Liver (tissue), 9 donors: ENCODE results near the gene PSMG4. TPM values are rescaled to one million over a fixed set of nuclear protein-coding genes. Genes with fewer than 3 reads are reported as not detected.

Experiments
- DNase-seq: peaks from one replicate; pipeline ENCODE4 v3.0.0-alpha.2; 2017; ENCODE audit warnings: low spot score
- H3K27ac ChIP-seq, 2 donors: one replicate each; pipeline ENCODE4 v1.7.0; 2013; ENCODE audit warnings: inconsistent platforms in 2 of 2, low read length in 2 of 2, control low read depth in 1 of 2, low read depth in 1 of 2, mild to moderate bottlenecking in 1 of 2
- H3K27me3 ChIP-seq, 4 donors: one replicate each; pipeline versions ENCODE4 v1.6.1 to v1.7.0; 2013; ENCODE audit warnings: low read length in 3 of 4, inconsistent platforms in 1 of 4, mild to moderate bottlenecking in 1 of 4, moderate library complexity in 1 of 4; ENCODE audit not compliant: control insufficient read depth in 4 of 4, insufficient read depth in 4 of 4
- H3K36me3 ChIP-seq, 4 donors: one replicate each; pipeline versions ENCODE4 v1.6.1 to v1.7.0; 2013; ENCODE audit warnings: low read length in 3 of 4, mild to moderate bottlenecking in 3 of 4, low read depth in 1 of 4, moderate library complexity in 1 of 4; ENCODE audit not compliant: control insufficient read depth in 4 of 4, insufficient read depth in 3 of 4
- H3K4me1 ChIP-seq, 4 donors: one replicate each; pipeline versions ENCODE4 v1.6.1 to v1.7.0; 2013; ENCODE audit warnings: low read length in 3 of 4, mild to moderate bottlenecking in 3 of 4, moderate library complexity in 1 of 4; ENCODE audit not compliant: control insufficient read depth in 4 of 4, insufficient read depth in 4 of 4
- H3K4me3 ChIP-seq, 3 donors: one replicate each; pipeline versions ENCODE4 v1.6.1 to v1.7.0; 2013; ENCODE audit warnings: low read length in 3 of 3, control low read depth in 1 of 3, low read depth in 1 of 3, mild to moderate bottlenecking in 1 of 3
- H3K9ac ChIP-seq, 2 donors: one replicate each; pipeline ENCODE4 v1.7.0; 2013; ENCODE audit warnings: low read length in 2 of 2, mild to moderate bottlenecking in 2 of 2, moderate library complexity in 2 of 2, control low read depth in 1 of 2, low read depth in 1 of 2
- H3K9me3 ChIP-seq, 4 donors: one replicate each; pipeline versions ENCODE4 v1.6.1 to v1.7.0; 2013; ENCODE audit warnings: low read length in 3 of 4; ENCODE audit not compliant: control insufficient read depth in 4 of 4
- ATF3 ChIP-seq: IDR thresholded peaks from 2 replicates; pipeline ENCODE4 v1.6.1; 2016; ENCODE audit warnings: antibody characterized with exemption
- CTCF ChIP-seq: fragments of 150-350 bp; IDR thresholded peaks from 2 replicates; pipeline ENCODE4 v1.5.1; 2017; ENCODE audit warnings: improper control_type of control experiment, low read depth, low read length; ENCODE audit not compliant: missing input control
- FOXA2 ChIP-seq: IDR thresholded peaks from 2 replicates; pipeline ENCODE4 v1.6.1; 2016; ENCODE audit warnings: antibody characterized with exemption
- GABPA ChIP-seq, 2 donors: IDR thresholded peaks in 1 of 2; conservative IDR thresholded peaks in 1 of 2; 2 replicates each; pipeline ENCODE4 v1.6.1; 2016; ENCODE audit warnings: antibody characterized with exemption in 2 of 2, mild to moderate bottlenecking in 1 of 2, moderate library complexity in 1 of 2
- HNF4G ChIP-seq: IDR thresholded peaks from 2 replicates; pipeline ENCODE4 v1.6.1; 2016; ENCODE audit warnings: antibody characterized with exemption
- MAX ChIP-seq: IDR thresholded peaks from 2 replicates; pipeline ENCODE4 v1.6.1; 2016; ENCODE audit warnings: antibody characterized with exemption
- RAD21 ChIP-seq, 2 donors: IDR thresholded peaks; 2 replicates each; pipeline ENCODE4 v1.6.1; 2016; ENCODE audit warnings: antibody characterized with exemption in 2 of 2, mild to moderate bottlenecking in 2 of 2
- REST ChIP-seq: IDR thresholded peaks from 2 replicates; pipeline ENCODE4 v1.6.1; 2016; ENCODE audit warnings: antibody characterized with exemption, mild to moderate bottlenecking
- SP1 ChIP-seq: IDR thresholded peaks from 2 replicates; pipeline ENCODE4 v1.6.1; 2018; ENCODE audit warnings: antibody characterized with exemption, mild to moderate bottlenecking
- TAF1 ChIP-seq: conservative IDR thresholded peaks from 2 replicates; pipeline ENCODE4 v1.6.1; 2016; ENCODE audit warnings: antibody characterized with exemption, mild to moderate bottlenecking
- YY1 ChIP-seq: IDR thresholded peaks from 2 replicates; pipeline ENCODE4 v1.6.1; 2016; ENCODE audit warnings: antibody characterized with exemption, mild to moderate bottlenecking
- ZBTB33 ChIP-seq: IDR thresholded peaks from 2 replicates; pipeline ENCODE4 v1.6.1; 2016; ENCODE audit warnings: antibody characterized with exemption
- WGBS: extraction: QIAGEN DNeasy Blood & Tissue Kit; methylation state at CpG from one replicate; pipeline ENCODE4 v1.1.7; 2013; 5-methylcytosine and 5-hydroxymethylcytosine counted together
- polyA plus RNA-seq, 2 donors: library from polyadenylated mRNA; stranded (reverse) in 1 of 2; unstranded in 1 of 2; fragments of 200-250 nt in 1 of 2; fragments of >200 nt in 1 of 2; fragmentation: Nextera tagmentation in 1 of 2; extraction: Ambion mirVana in 1 of 2; gene quantifications; one replicate each; pipeline versions ENCODE4 v1.2.1 to v1.2.3, GENCODE V29; 2013 to 2015
- total RNA-seq, 2 donors: library from RNA; depleted of rRNA; stranded (reverse); fragments of >200 nt; gene quantifications; one replicate each; pipeline ENCODE4 v1.2.3, GENCODE V29; 2014
- donor health status: healthy.
- donor health status: healthy.
- donor health status: healthy.
- donor health status: healthy.
- donor health status: healthy.

The PSMG4 gene
- total and polyA plus RNA-seq, 4 donors: 10.7 to 28.5 (median 15.1) TPM

- DNase-seq: no peak
- 5% methylated on average over 54 of the region's 54 CpGs for WGBS
- Histone ChIP-seq H3K36me3 (no peaks in the 10 kb centered on the region), H3K9me3 (no peaks in the 10 kb centered on the region), H3K4me3 (peak overlapping the region in 2 of 3 donors; percentile 4 to 47), H3K4me1 (peaks cover 15 to 39% (median 31%) of the 10 kb centered on the region in 4 donors), H3K27me3 (peaks cover 0 to 11% (median 3%) of the 10 kb centered on the region in 4 donors), H3K9ac (no peak overlapping the region), H3K27ac (no peak overlapping the region)
- TF ChIP-seq MAX: no peak
- no peak for TF ChIP-seq ZBTB33
- no peak for TF ChIP-seq FOXA2
- no peak for TF ChIP-seq SP1
- no peak for TF ChIP-seq CTCF
- TF ChIP-seq ATF3: no peak
- no peak for TF ChIP-seq HNF4G
- TF ChIP-seq REST: no peak
- no peak for TF ChIP-seq GABPA (IDR thresholded peaks at IDR 0.05 in 1 of 2, conservative IDR thresholded peaks at IDR 0.05 in 1 of 2)
- TF ChIP-seq RAD21 (IDR thresholded peaks at IDR 0.05): no peak
- TF ChIP-seq TAF1: no peak
- no peak for TF ChIP-seq YY1
Measured at GRCh38 chr6:3226481-3227362, 32.0 kb upstream of the PSMG4 start.
